ENCODE measurements around the gene TSPAN18.

Gene TSPAN18

GRCh38 chr11:44964526-44965209 is 237.9 kb downstream of the TSPAN18 start:
- TF ChIP-seq CTCF (IDR thresholded peaks at IDR 0.05; ENCODE audit: extremely low read depth, insufficient read depth, missing control alignments): no peak
- in situ Hi-C loops (cut with MboI; ENCODE audit: low pct_unique_long_range_greater_than_20kb, low sequenced_read_pairs, unreplicated experiment): no loop called here
- no peak for DNase-seq (ENCODE audit: low spot score)

- in situ Hi-C loops (cut with MboI; ENCODE audit: low pct_unique_long_range_greater_than_20kb, low sequenced_read_pairs, unreplicated experiment): no loop called here
- no peak for TF ChIP-seq CTCF (IDR thresholded peaks at IDR 0.05; ENCODE audit: extremely low read depth, insufficient read depth, missing control alignments)
- DNase-seq (ENCODE audit: low spot score): no peak
Measured at GRCh38 chr11:44966694-44967093, 239.9 kb downstream of the TSPAN18 start.

- no peak for DNase-seq (ENCODE audit: low spot score)
- no peak for TF ChIP-seq CTCF (IDR thresholded peaks at IDR 0.05; ENCODE audit: extremely low read depth, insufficient read depth, missing control alignments)
- in situ Hi-C loops (cut with MboI; ENCODE audit: low pct_unique_long_range_greater_than_20kb, low sequenced_read_pairs, unreplicated experiment): no loop called here
Measured at GRCh38 chr11:44967930-44968496, 241.3 kb downstream of the TSPAN18 start.

- in situ Hi-C loops (cut with MboI; ENCODE audit: low pct_unique_long_range_greater_than_20kb, low sequenced_read_pairs, unreplicated experiment): no loop called here
- no peak for DNase-seq (ENCODE audit: low spot score)
- TF ChIP-seq CTCF (IDR thresholded peaks at IDR 0.05; ENCODE audit: extremely low read depth, insufficient read depth, missing control alignments): no peak
Measured at GRCh38 chr11:44968510-44968909, 241.7 kb downstream of the TSPAN18 start.

GRCh38 chr11:44969651-44970252 is 243.0 kb downstream of the TSPAN18 start:
- no peak for DNase-seq (ENCODE audit: low spot score)
- in situ Hi-C loops (cut with MboI; ENCODE audit: low pct_unique_long_range_greater_than_20kb, low sequenced_read_pairs, unreplicated experiment): no loop called here
- TF ChIP-seq CTCF (IDR thresholded peaks at IDR 0.05; ENCODE audit: extremely low read depth, insufficient read depth, missing control alignments): no peak

- in situ Hi-C loops (cut with MboI; ENCODE audit: low pct_unique_long_range_greater_than_20kb, low sequenced_read_pairs, unreplicated experiment): no loop called here
- no peak for DNase-seq (ENCODE audit: low spot score)
- no peak for TF ChIP-seq CTCF (IDR thresholded peaks at IDR 0.05; ENCODE audit: extremely low read depth, insufficient read depth, missing control alignments)
Measured at GRCh38 chr11:44970293-44970692, 243.5 kb downstream of the TSPAN18 start.

All from GM13977 (cell line).